ENCODE data around the gene MICAL3. TPM values are rescaled to one million over a fixed set of nuclear protein-coding genes. Genes with fewer than 3 reads are reported as not detected.

The MICAL3 gene
- polyA plus RNA-seq, 1 of the 3 experiments (the other 2 are of a cell fraction) = 83.1 TPM

GRCh38 chr22:17897858-17898257, 126.5 kb downstream of the MICAL3 start:
- no peak for DNase-seq

GRCh38 chr22:17897426-17897825, 126.9 kb downstream of the MICAL3 start:
- no peaks in the 10 kb centered on the region for H3K27me3 ChIP-seq (ENCODE audit: insufficient read depth)
- H3K4me1 ChIP-seq (ENCODE audit: control insufficient read depth in 1 of 2, insufficient read depth in 2 of 2, low read depth in 1 of 2, low read length in 1 of 2) = no peaks in the 10 kb centered on the region
- no peak overlapping the region for H3K27ac ChIP-seq (ENCODE audit: low read depth in 2 of 2, low read length in 1 of 2)
- no peaks in the 10 kb centered on the region for H3K9me2 ChIP-seq
- ChIA-PET POLR2A (no interaction called here), CTCF (interaction anchor here (0.9 to 1.2 kb wide), 2 partner anchors 67 to 178 kb away, joined by 3 to 6 read pairs; no protein-coding TSS in a partner anchor)
- DNase-seq = no peak
- TF ChIP-seq IRF3 (IDR thresholded peaks at IDR 0.05; ENCODE audit: low read depth, low read length) (no peak), SIN3A (IDR thresholded peaks at IDR 0.05; ENCODE audit: borderline replicate concordance, low read depth, low read length) (no peak), FOXJ3 (CRISPR knock-in tag; IDR thresholded peaks at IDR 0.05) (no peak)
- H3K9me3 ChIP-seq = no peaks in the 10 kb centered on the region
- no peak overlapping the region for H3K9ac ChIP-seq
- H3K4me3 ChIP-seq (ENCODE audit: low read depth in 2 of 2, low read length in 1 of 2) = no peak overlapping the region
- no peak overlapping the region for H3K4me2 ChIP-seq
- H2AFZ ChIP-seq (ENCODE audit: low read depth) = no peak overlapping the region
- no peaks in the 10 kb centered on the region for H4K20me1 ChIP-seq (ENCODE audit: insufficient read depth)
- peaks cover 38 to 68% of the 10 kb centered on the region in 2 experiments for H3K36me3 ChIP-seq (replicated peaks in 1 of 2; ENCODE audit: control insufficient read depth in 1 of 2, insufficient read depth in 2 of 2, low read length in 1 of 2)
- no peaks in the 10 kb centered on the region for H3K79me2 ChIP-seq (ENCODE audit: insufficient read depth)
- 75% methylated on average over 2 of the region's 2 CpGs for WGBS (ENCODE audit: low lambda C conversion rate)
- H3F3A ChIP-seq (replicated peaks; ENCODE audit: insufficient read depth) = peaks cover 6% of the 10 kb centered on the region

More at GRCh38 chr22:17897858-17898257, 126.5 kb downstream of the MICAL3 start:
- H3K36me3 ChIP-seq (replicated peaks in 1 of 2; ENCODE audit: control insufficient read depth in 1 of 2, insufficient read depth in 2 of 2, low read length in 1 of 2) = peaks cover 38 to 64% of the 10 kb centered on the region in 2 experiments
- H3K27ac ChIP-seq (ENCODE audit: low read depth in 2 of 2, low read length in 1 of 2) = no peak overlapping the region
- ChIA-PET POLR2A (no interaction called here), CTCF (interaction anchor here (0.9 to 1.1 kb wide), 2 partner anchors 22 to 67 kb away, joined by 3 to 4 read pairs; no protein-coding TSS in a partner anchor)
- H3F3A ChIP-seq (replicated peaks; ENCODE audit: insufficient read depth) = peaks cover 6% of the 10 kb centered on the region
- peaks cover under 1% of the 10 kb centered on the region; the same call in 1 of the 2 replicates for H3K79me2 ChIP-seq (ENCODE audit: insufficient read depth)
- no peak overlapping the region for H2AFZ ChIP-seq (ENCODE audit: low read depth)
- no peaks in the 10 kb centered on the region for H3K9me2 ChIP-seq
- H3K4me2 ChIP-seq = no peak overlapping the region
- TF ChIP-seq TAF1 (IDR thresholded peaks at IDR 0.05; ENCODE audit: borderline replicate concordance, low read depth, low read length) = no peak
- H3K27me3 ChIP-seq (ENCODE audit: insufficient read depth) = no peaks in the 10 kb centered on the region
- H3K4me3 ChIP-seq (ENCODE audit: low read depth in 2 of 2, low read length in 1 of 2) = no peak overlapping the region
- WGBS (ENCODE audit: low lambda C conversion rate) = 95% methylated on average over 4 of the region's 4 CpGs
- no peak overlapping the region for H3K9ac ChIP-seq
- H4K20me1 ChIP-seq (ENCODE audit: insufficient read depth) = no peaks in the 10 kb centered on the region; the same call in 1 of the 2 replicates
- no peaks in the 10 kb centered on the region for H3K9me3 ChIP-seq
- H3K4me1 ChIP-seq (ENCODE audit: control insufficient read depth in 1 of 2, insufficient read depth in 2 of 2, low read depth in 1 of 2, low read length in 1 of 2) = no peaks in the 10 kb centered on the region

GRCh38 chr22:17896586-17896985, 127.8 kb downstream of the MICAL3 start:
- H3K4me3 ChIP-seq (ENCODE audit: low read depth in 2 of 2, low read length in 1 of 2) = no peak overlapping the region
- H3K9me3 ChIP-seq = no peaks in the 10 kb centered on the region
- H3K9me2 ChIP-seq = no peaks in the 10 kb centered on the region
- H2AFZ ChIP-seq (ENCODE audit: low read depth) = no peak overlapping the region
- H3K9ac ChIP-seq = no peak overlapping the region
- ChIA-PET CTCF (interaction anchor here (0.9 to 1.8 kb wide), 3 partner anchors 23 to 179 kb away, joined by 3 to 6 read pairs (median 5); no protein-coding TSS in a partner anchor), POLR2A (no interaction called here)
- peaks cover 0 to 5% of the 10 kb centered on the region in 2 experiments; a peak in 1 of 4 replicates for H3K4me1 ChIP-seq (ENCODE audit: control insufficient read depth in 1 of 2, insufficient read depth in 2 of 2, low read depth in 1 of 2, low read length in 1 of 2)
- no peak overlapping the region for H3K27ac ChIP-seq (ENCODE audit: low read depth in 2 of 2, low read length in 1 of 2)
- H4K20me1 ChIP-seq (ENCODE audit: insufficient read depth) = no peaks in the 10 kb centered on the region
- peak; percentile 43 for TF ChIP-seq RAD21 (IDR thresholded peaks at IDR 0.05; ENCODE audit: low read length)
- no peak for TF ChIP-seq FOXM1 (IDR thresholded peaks at IDR 0.05; ENCODE audit: low read depth)
- no peak for TF ChIP-seq NFIC (IDR thresholded peaks at IDR 0.05; ENCODE audit: borderline replicate concordance)
- TF ChIP-seq CTCF (IDR thresholded peaks at IDR 0.05) = peak; percentile 33
- no peak for TF ChIP-seq SIN3A (IDR thresholded peaks at IDR 0.05; ENCODE audit: borderline replicate concordance, low read depth, low read length)
- H3F3A ChIP-seq (replicated peaks; ENCODE audit: insufficient read depth) = peaks cover 6% of the 10 kb centered on the region
- peaks cover 38 to 71% of the 10 kb centered on the region in 2 experiments for H3K36me3 ChIP-seq (replicated peaks in 1 of 2; ENCODE audit: control insufficient read depth in 1 of 2, insufficient read depth in 2 of 2, low read length in 1 of 2)
- no peaks in the 10 kb centered on the region for H3K79me2 ChIP-seq (ENCODE audit: insufficient read depth)
- H3K4me2 ChIP-seq = no peak overlapping the region
- peak; percentile 49 for DNase-seq
- no peaks in the 10 kb centered on the region for H3K27me3 ChIP-seq (ENCODE audit: insufficient read depth)
- 98% methylated on average over 10 of the region's 14 CpGs for WGBS (ENCODE audit: low lambda C conversion rate)
